ENCODE measurements around the gene RNF7. TPM values are rescaled to one million over a fixed set of nuclear protein-coding genes. Genes with fewer than 3 reads are reported as not detected.

RNF7 gene
- polyA plus RNA-seq, 3 donors, result 92.2 to 206 (median 187) TPM

DNA sequence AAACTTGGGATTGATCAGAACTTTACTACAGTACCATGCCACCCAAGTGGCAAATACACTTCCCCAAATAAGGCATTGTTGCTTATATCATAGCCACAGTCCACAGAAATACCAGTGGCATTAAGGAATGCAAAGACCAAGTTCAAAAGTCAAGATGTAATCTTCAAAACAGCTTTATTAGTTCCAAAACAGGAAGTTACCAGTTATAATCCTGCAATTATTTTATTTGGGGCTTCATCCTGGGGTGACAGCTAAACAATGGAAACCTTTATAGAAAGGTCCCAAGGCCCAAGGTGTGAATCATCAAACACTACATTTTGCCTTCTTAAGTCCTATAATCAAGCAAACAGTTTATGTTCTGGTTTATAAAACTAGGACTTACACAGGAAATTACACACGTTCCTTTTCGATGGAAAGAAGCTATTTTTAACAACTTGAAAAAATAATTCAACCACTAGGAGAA, 30.3 kb upstream of the RNF7 start:
- Mint-ChIP-seq H3K9me3 (peaks cover 1 to 5% (median 3%) of the 10 kb centered on the region in 7 donors), H3K27me3 (ENCODE audit: low read depth in 3 of 3) (peaks cover 0 to 2% (median 1%) of the 10 kb centered on the region in 3 donors), H3K4me3 (no peak overlapping the region), H3K27ac (peak overlapping the region in 2 of 7 donors; percentile 44 to 58), H3K36me3 (peaks cover 0 to 2% of the 10 kb centered on the region in 2 donors), H3K4me1 (peaks cover 13% of the 10 kb centered on the region)
- DNase-seq, result no peak
- intact Hi-C loops (cut with micrococcal nuclease), result no loop called here
- Histone ChIP-seq H2AFZ (ENCODE audit: insufficient read depth, low read depth, low read length, poor library complexity, severe bottlenecking) (peak overlapping the region; percentile 43), H3K9me3 (replicated peaks in 1 of 2; ENCODE audit: control insufficient read depth in 1 of 2, insufficient read depth in 1 of 2, low read length in 2 of 2) (peaks cover 0 to 4% of the 10 kb centered on the region in 2 donors), H3K27ac (ENCODE audit: low read depth in 1 of 2, low read length in 2 of 2) (peak overlapping the region in 1 of 2 donors; percentile 42), H3K4me1 (ENCODE audit: control insufficient read depth in 1 of 2, insufficient read depth in 2 of 2, low read length in 2 of 2) (peaks cover 8 to 16% of the 10 kb centered on the region in 2 donors), H3K27me3 (ENCODE audit: control insufficient read depth in 2 of 2, insufficient read depth in 2 of 2, low read length in 2 of 2) (no peaks in the 10 kb centered on the region), H4K20me1 (ENCODE audit: insufficient read depth, low read length) (no peaks in the 10 kb centered on the region), H3K4me2 (replicated peaks; ENCODE audit: extremely low read depth, low read length, poor library complexity, severe bottlenecking) (peak overlapping the region; percentile 19), H3K4me3 (replicated peaks in 1 of 3; ENCODE audit: low read depth in 2 of 3, low read length in 3 of 3) (no peak overlapping the region), H3K79me2 (ENCODE audit: insufficient read depth, low read length) (no peaks in the 10 kb centered on the region), H3K36me3 (replicated peaks in 1 of 2; ENCODE audit: control insufficient read depth in 1 of 2, insufficient read depth in 2 of 2, low read length in 2 of 2) (no peaks in the 10 kb centered on the region), H3K9ac (ENCODE audit: insufficient read depth, low read length, poor library complexity, severe bottlenecking) (no peak overlapping the region)
- no CpG with 5 or more reads among the region's 2 CpGs for WGBS (ENCODE audit: insufficient coverage)
- TF ChIP-seq, protein P1, sequence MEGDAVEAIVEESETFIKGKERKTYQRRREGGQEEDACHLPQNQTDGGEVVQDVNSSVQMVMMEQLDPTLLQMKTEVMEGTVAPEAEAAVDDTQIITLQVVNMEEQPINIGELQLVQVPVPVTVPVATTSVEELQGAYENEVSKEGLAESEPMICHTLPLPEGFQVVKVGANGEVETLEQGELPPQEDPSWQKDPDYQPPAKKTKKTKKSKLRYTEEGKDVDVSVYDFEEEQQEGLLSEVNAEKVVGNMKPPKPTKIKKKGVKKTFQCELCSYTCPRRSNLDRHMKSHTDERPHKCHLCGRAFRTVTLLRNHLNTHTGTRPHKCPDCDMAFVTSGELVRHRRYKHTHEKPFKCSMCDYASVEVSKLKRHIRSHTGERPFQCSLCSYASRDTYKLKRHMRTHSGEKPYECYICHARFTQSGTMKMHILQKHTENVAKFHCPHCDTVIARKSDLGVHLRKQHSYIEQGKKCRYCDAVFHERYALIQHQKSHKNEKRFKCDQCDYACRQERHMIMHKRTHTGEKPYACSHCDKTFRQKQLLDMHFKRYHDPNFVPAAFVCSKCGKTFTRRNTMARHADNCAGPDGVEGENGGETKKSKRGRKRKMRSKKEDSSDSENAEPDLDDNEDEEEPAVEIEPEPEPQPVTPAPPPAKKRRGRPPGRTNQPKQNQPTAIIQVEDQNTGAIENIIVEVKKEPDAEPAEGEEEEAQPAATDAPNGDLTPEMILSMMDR (IDR thresholded peaks at IDR 0.05), result no peak

DNA sequence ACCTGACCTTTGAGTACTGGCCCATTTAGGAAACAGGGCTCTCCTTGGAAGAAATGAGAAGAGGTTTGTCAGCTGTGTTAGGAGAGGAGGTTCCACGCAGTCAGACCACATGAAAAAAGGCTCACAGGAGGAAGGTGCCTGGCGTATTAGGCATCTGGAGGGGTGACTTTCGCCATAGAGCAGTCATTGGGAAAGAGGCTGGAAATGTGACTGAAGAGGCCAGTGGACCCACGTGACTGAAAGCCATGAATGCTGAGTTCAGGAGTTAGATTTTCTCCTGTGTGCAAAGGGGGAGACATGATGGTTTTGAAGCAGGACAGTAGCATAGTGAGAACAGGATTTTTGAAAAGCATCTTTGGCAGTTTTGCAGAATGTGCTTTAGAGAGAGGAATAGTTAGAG, 29.7 kb upstream of the RNF7 start:
- DNase-seq, result peak; percentile 44 to 65 (median 51)
- Mint-ChIP-seq H3K36me3 (peaks cover 0 to 2% of the 10 kb centered on the region in 2 donors), H3K27me3 (ENCODE audit: low read depth in 3 of 3) (peaks cover 0 to 2% (median 1%) of the 10 kb centered on the region in 3 donors), H3K4me3 (no peak overlapping the region), H3K9me3 (peaks cover 0 to 3% (median 1%) of the 10 kb centered on the region in 7 donors), H3K4me1 (peaks cover 13% of the 10 kb centered on the region), H3K27ac (peak overlapping the region in 4 of 7 donors; percentile 1 to 58 (median 23))
- intact Hi-C loops (cut with micrococcal nuclease), result no loop called here
- no peaks in the 10 kb centered on the region for H3K36me3 ChIP-seq (replicated peaks in 1 of 2; ENCODE audit: control insufficient read depth in 1 of 2, insufficient read depth in 2 of 2, low read length in 2 of 2)
- peaks cover 8 to 16% of the 10 kb centered on the region in 2 donors for H3K4me1 ChIP-seq (ENCODE audit: control insufficient read depth in 1 of 2, insufficient read depth in 2 of 2, low read length in 2 of 2)
- no peaks in the 10 kb centered on the region for H3K27me3 ChIP-seq (ENCODE audit: control insufficient read depth in 2 of 2, insufficient read depth in 2 of 2, low read length in 2 of 2)
- H3K27ac ChIP-seq (ENCODE audit: low read depth in 1 of 2, low read length in 2 of 2), result peak overlapping the region in 1 of 2 donors; percentile 42
- peak overlapping the region; percentile 19 for H3K4me2 ChIP-seq (replicated peaks; ENCODE audit: extremely low read depth, low read length, poor library complexity, severe bottlenecking)
- no peaks in the 10 kb centered on the region for H3K79me2 ChIP-seq (ENCODE audit: insufficient read depth, low read length)
- WGBS (ENCODE audit: insufficient coverage), result 41% methylated on average over 4 of the region's 4 CpGs
- H3K4me3 ChIP-seq (replicated peaks in 1 of 3; ENCODE audit: low read depth in 2 of 3, low read length in 3 of 3), result no peak overlapping the region
- peaks cover 0 to under 1% of the 10 kb centered on the region in 2 donors for H3K9me3 ChIP-seq (replicated peaks in 1 of 2; ENCODE audit: control insufficient read depth in 1 of 2, insufficient read depth in 1 of 2, low read length in 2 of 2)
- no peaks in the 10 kb centered on the region for H4K20me1 ChIP-seq (ENCODE audit: insufficient read depth, low read length)
- peak overlapping the region; percentile 43 for H2AFZ ChIP-seq (ENCODE audit: insufficient read depth, low read depth, low read length, poor library complexity, severe bottlenecking)
- TF ChIP-seq, protein P1 (IDR thresholded peaks at IDR 0.05), result no peak
- no peak overlapping the region for H3K9ac ChIP-seq (ENCODE audit: insufficient read depth, low read length, poor library complexity, severe bottlenecking)

Measured in CD14-positive monocyte (primary cell).